HL-60 (cell line): ENCODE results near the gene KCTD15.

Experiments used
- GABPA ChIP-seq: IDR thresholded peaks from 2 replicates; pipeline ENCODE4 v1.6.1; 2012; ENCODE audit warnings: low read depth
- POLR2AphosphoS5 ChIP-seq: IDR thresholded peaks from 2 replicates; pipeline ENCODE4 v1.6.1; 2012; ENCODE audit warnings: low read depth
- TF ChIP-seq, protein P1 (sequence below): IDR thresholded peaks from one replicate; pipeline ENCODE4 v1.5.1; 2011; ENCODE audit warnings: low read length, control low read depth, inconsistent platforms; ENCODE audit not compliant: insufficient read depth

DNA sequence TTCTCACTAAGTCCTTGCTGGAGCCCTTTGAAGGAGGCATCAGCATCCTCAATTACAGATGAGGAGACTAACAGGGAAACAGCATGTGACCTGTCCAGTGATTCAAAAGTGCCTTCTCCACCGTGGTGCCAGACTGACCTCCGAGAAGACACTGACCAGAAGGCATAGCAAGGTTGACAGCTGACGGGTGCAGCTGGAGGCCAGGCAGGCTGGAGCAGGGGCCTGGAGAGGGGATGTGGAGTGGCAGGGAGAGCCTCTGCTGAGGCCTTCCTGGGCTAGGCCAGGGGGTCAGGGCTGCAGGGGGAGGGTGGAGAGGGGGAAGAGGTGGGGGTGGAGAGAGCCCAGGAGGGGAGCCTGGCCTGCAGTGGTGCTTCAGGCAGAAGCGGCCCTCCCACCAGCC, 66.3 kb downstream of the KCTD15 start:
- TF ChIP-seq, protein P1, sequence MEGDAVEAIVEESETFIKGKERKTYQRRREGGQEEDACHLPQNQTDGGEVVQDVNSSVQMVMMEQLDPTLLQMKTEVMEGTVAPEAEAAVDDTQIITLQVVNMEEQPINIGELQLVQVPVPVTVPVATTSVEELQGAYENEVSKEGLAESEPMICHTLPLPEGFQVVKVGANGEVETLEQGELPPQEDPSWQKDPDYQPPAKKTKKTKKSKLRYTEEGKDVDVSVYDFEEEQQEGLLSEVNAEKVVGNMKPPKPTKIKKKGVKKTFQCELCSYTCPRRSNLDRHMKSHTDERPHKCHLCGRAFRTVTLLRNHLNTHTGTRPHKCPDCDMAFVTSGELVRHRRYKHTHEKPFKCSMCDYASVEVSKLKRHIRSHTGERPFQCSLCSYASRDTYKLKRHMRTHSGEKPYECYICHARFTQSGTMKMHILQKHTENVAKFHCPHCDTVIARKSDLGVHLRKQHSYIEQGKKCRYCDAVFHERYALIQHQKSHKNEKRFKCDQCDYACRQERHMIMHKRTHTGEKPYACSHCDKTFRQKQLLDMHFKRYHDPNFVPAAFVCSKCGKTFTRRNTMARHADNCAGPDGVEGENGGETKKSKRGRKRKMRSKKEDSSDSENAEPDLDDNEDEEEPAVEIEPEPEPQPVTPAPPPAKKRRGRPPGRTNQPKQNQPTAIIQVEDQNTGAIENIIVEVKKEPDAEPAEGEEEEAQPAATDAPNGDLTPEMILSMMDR = no peak
- TF ChIP-seq POLR2AphosphoS5 (no peak), GABPA (no peak)
